GM19023 (cell line): ENCODE results near the gene ITPKB.

ENCODE experiments used
- ATAC-seq: cut with Tn5 transposase; IDR thresholded peaks from one replicate; pipeline ENCODE4 v1.9.1; 2021; ENCODE audit warnings: mild to moderate bottlenecking, moderate library complexity; ENCODE audit not compliant: unreplicated experiment

The ITPKB gene

DNA sequence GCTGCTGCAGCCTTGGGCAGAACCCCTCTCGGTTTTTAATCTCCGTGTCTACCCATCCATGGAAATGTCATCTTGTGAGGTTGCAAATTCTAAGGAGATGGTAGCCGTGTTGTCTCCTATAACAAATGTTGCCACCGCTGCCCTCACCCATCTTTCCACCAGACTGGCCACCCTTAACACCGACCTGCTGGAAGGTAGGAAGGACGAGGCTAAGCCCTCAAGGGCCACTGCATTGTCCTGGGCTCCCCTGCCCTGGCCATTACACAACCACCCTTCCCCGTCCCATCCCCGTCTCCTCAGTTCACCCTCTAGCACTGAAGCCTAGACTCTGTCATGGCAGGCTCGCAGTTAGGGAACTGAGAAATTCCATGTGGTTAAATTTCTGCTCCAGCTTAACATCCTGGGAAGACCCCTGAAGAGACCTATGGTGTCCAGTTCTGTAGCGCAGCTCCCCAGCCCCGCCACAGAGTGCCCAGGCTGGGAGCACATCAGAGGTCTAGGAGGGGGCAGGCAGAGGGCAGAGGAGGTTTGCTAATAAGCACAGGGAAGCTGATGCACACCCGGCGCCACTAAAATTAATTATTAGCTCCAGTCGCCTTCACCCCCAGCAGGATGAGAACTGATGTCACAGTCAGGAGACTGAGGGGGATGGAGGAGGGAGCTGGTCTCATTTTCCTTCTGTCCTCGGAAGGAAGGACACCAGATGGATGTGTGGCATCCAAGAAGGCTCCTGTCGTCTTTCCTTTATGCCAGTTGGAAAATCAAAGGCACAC lies 152.2 kb downstream of the ITPKB start:
- ATAC-seq: no peak

GRCh38 chr1:226586116-226586515 lies 153.0 kb downstream of the ITPKB start:
- ATAC-seq: no peak

DNA sequence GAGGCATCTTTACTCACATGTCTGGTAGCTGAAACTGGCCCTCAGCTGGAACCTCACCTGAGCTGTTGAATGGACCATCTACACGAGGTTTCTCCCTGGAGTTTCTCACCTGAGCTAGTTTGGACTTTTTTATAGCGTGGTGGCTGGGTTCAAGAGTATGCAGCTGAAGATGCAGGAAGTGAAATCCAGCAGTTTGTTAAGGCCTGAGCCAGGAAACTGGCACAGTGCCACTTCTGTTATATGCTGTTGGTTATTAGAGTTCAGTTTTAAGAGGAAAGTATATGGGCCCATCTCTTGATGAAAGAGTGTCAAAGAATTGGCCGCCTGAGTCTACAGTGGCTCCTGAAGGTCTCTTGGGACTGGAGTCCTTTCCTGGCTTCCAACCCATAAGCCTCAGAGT lies 154.9 kb downstream of the ITPKB start:
- ATAC-seq: no peak

GRCh38 chr1:226582966-226583365 lies 156.1 kb downstream of the ITPKB start:
- no peak for ATAC-seq
